Neural cell (in vitro differentiated cells): ENCODE results near the gene RALB.

ENCODE experiments used
- EP300 ChIP-seq: fragments of 450-650 bp; conservative IDR thresholded peaks from 2 replicates; pipeline ENCODE4 v1.6.1; 2014; ENCODE audit warnings: antibody characterized with exemption, mild to moderate bottlenecking, moderate library complexity; ENCODE audit not compliant: poor library complexity, severe bottlenecking
- RAD21 ChIP-seq: fragments of 450-650 bp; conservative IDR thresholded peaks from 2 replicates; pipeline ENCODE4 v1.6.1; 2014; ENCODE audit warnings: antibody characterized with exemption, mild to moderate bottlenecking, moderate library complexity
- SMC3 ChIP-seq: fragments of 450-650 bp; conservative IDR thresholded peaks from 2 replicates; pipeline ENCODE4 v1.6.1; 2014; ENCODE audit warnings: antibody characterized with exemption, mild to moderate bottlenecking, moderate library complexity; ENCODE audit not compliant: poor library complexity
- TAF1 ChIP-seq: IDR thresholded peaks from 2 replicates; pipeline ENCODE4 v1.6.1; 2012; ENCODE audit warnings: low read depth
- TF ChIP-seq, protein P1 (sequence below): fragments of 450-650 bp; IDR thresholded peaks from 2 replicates; pipeline ENCODE4 v1.5.1; 2014; ENCODE audit warnings: antibody characterized with exemption, mild to moderate bottlenecking, moderate library complexity; ENCODE audit not compliant: poor library complexity, severe bottlenecking

DNA sequence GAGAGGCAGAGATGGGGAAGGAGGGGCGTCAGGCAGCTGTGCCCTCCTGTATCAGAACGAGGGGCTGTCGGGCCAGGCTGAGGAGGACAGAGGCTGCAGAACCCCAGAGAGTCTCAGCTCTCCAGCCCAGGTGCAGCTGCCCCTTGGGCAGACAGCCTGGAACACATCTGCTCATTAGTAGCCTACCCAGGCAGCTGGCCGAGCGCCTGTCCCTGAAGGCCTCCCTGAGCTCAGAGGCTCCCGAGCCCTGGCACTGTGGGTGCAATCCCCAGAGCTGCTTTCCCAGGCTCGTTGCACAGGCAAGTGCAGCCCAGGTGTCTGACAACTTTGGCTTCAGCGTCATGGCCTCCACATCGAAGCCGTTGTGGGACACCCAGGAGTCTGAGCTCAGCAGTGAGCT, 16.3 kb upstream of the RALB start:
- TF ChIP-seq, protein P1, sequence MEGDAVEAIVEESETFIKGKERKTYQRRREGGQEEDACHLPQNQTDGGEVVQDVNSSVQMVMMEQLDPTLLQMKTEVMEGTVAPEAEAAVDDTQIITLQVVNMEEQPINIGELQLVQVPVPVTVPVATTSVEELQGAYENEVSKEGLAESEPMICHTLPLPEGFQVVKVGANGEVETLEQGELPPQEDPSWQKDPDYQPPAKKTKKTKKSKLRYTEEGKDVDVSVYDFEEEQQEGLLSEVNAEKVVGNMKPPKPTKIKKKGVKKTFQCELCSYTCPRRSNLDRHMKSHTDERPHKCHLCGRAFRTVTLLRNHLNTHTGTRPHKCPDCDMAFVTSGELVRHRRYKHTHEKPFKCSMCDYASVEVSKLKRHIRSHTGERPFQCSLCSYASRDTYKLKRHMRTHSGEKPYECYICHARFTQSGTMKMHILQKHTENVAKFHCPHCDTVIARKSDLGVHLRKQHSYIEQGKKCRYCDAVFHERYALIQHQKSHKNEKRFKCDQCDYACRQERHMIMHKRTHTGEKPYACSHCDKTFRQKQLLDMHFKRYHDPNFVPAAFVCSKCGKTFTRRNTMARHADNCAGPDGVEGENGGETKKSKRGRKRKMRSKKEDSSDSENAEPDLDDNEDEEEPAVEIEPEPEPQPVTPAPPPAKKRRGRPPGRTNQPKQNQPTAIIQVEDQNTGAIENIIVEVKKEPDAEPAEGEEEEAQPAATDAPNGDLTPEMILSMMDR: no peak
- TF ChIP-seq EP300 (no peak), TAF1 (no peak), SMC3 (no peak), RAD21 (no peak)
